IMR-90 (cell line): ENCODE results near the gene BCL11A. TPM values are rescaled to one million over a fixed set of nuclear protein-coding genes. Genes with fewer than 3 reads are reported as not detected.

Experiments used
- ATAC-seq: fragments of 200-7000 bp; cut with Tn5 transposase; 2 replicates; pipeline ENCODE4 v1.9.1; 2020; ENCODE audit warnings: low read depth, mild to moderate bottlenecking, moderate library complexity
- BruUV-seq: library from RNA; stranded (reverse); fragments of 400-500 nt; replicated peaks from 2 replicates; lab custom pipeline; 2021; lab: Mats Ljungman, UMichigan
- CTCF ChIA-PET: fragments of 300-600 bp; formaldehyde crosslinking; extraction: SDS; loops from one replicate; lab custom pipeline; 2021; ENCODE audit warnings: antibody characterized with exemption; lab: Yijun Ruan, JAX
- POLR2A ChIA-PET: fragments of 300-600 bp; sonication (Branson Sonifier 250); formaldehyde crosslinking; loops from one replicate; lab custom pipeline; 2022; ENCODE audit warnings: antibody characterized with exemption; ENCODE audit not compliant: unreplicated experiment; lab: Charles Lee
- DNase-seq: peaks from one replicate; pipeline ENCODE4 v3.0.0; 2013
- H2AFZ ChIP-seq: replicated peaks from 2 replicates; pipeline ENCODE3; 2013; ENCODE audit warnings: low read length, mild to moderate bottlenecking; ENCODE audit not compliant: poor library complexity
- H2AK5ac ChIP-seq: 2 replicates; pipeline ENCODE4 v1.6.1; 2013; ENCODE audit warnings: low read depth, low read length, inconsistent platforms
- H2AK9ac ChIP-seq: replicated peaks from 2 replicates; pipeline ENCODE3; 2013; ENCODE audit warnings: mild to moderate bottlenecking, low read depth, low read length, moderate library complexity; ENCODE audit not compliant: poor library complexity
- H2BK120ac ChIP-seq: 2 replicates; pipeline ENCODE4 v1.6.1; 2013; ENCODE audit warnings: low read depth, low read length, inconsistent platforms
- H2BK15ac ChIP-seq: 3 replicates; pipeline ENCODE4 v1.6.1; 2013; ENCODE audit warnings: low read depth, low read length, inconsistent platforms
- H2BK20ac ChIP-seq: 2 replicates; pipeline ENCODE4 v1.6.1; 2013; ENCODE audit warnings: low read depth, mild to moderate bottlenecking, inconsistent platforms, low read length, moderate library complexity
- H2BK5ac ChIP-seq: 2 replicates; pipeline ENCODE4 v1.6.1; 2013; ENCODE audit warnings: mild to moderate bottlenecking, low read depth, low read length, inconsistent platforms; ENCODE audit not compliant: poor library complexity, severe bottlenecking
- H3K14ac ChIP-seq: replicated peaks from 2 replicates; pipeline ENCODE4 v1.6.1; 2013; ENCODE audit warnings: low read depth, low read length, inconsistent platforms
- H3K18ac ChIP-seq: 2 replicates; pipeline ENCODE4 v1.6.1; 2013; ENCODE audit warnings: low read depth, low read length, control low read depth
- H3K23ac ChIP-seq: 2 replicates; pipeline ENCODE4 v1.6.1; 2013; ENCODE audit warnings: low read depth, low read length, inconsistent platforms
- H3K27ac ChIP-seq: 2 replicates; pipeline ENCODE4 v1.5.1; 2013; ENCODE audit warnings: mild to moderate bottlenecking, control low read depth, low read length; ENCODE audit not compliant: insufficient read depth
- H3K27me3 ChIP-seq: 2 replicates; pipeline ENCODE4 v1.6.1; 2013; ENCODE audit warnings: low read length; ENCODE audit not compliant: control insufficient read depth, insufficient read depth
- H3K36me3 ChIP-seq: 2 replicates; pipeline ENCODE4 v1.6.1; 2013; ENCODE audit warnings: low read length, mixed read lengths; ENCODE audit not compliant: control insufficient read depth, insufficient read depth
- H3K4ac ChIP-seq: 2 replicates; pipeline ENCODE4 v1.6.1; 2013; ENCODE audit warnings: low read depth, low read length, inconsistent platforms
- H3K4me1 ChIP-seq: 2 replicates; pipeline ENCODE4 v1.6.1; 2013; ENCODE audit warnings: low read length, mixed read lengths; ENCODE audit not compliant: control insufficient read depth, insufficient read depth
- H3K4me2 ChIP-seq: 2 replicates; pipeline ENCODE4 v1.6.1; 2013; ENCODE audit warnings: low read depth, mild to moderate bottlenecking, control low read depth, low read length, moderate library complexity
- H3K4me3 ChIP-seq: 2 replicates; pipeline ENCODE4 v1.5.1; 2013; ENCODE audit warnings: low read depth, mild to moderate bottlenecking, control low read depth, low read length, moderate library complexity; ENCODE audit not compliant: insufficient read depth
- H3K56ac ChIP-seq: 2 replicates; pipeline ENCODE4 v1.6.1; 2013; ENCODE audit warnings: low read length, inconsistent platforms; ENCODE audit not compliant: insufficient read depth; ENCODE audit errors: extremely low read depth
- H3K79me1 ChIP-seq, 2 experiments: 2 replicates each; pipeline ENCODE4 v1.6.1; 2013; ENCODE audit warnings: low read length in 2 of 2, inconsistent platforms in 1 of 2, low read depth in 1 of 2
- H3K9ac ChIP-seq: 2 replicates; pipeline ENCODE4 v1.6.1; 2013; ENCODE audit warnings: low read depth, low read length, control low read depth
- H3K9me1 ChIP-seq: 2 replicates; pipeline ENCODE4 v1.6.1; 2013; ENCODE audit warnings: low read length, inconsistent platforms; ENCODE audit not compliant: insufficient read depth
- H3K9me3 ChIP-seq: 2 replicates; pipeline ENCODE4 v1.6.1; 2013; ENCODE audit warnings: low read length; ENCODE audit not compliant: control insufficient read depth, insufficient read depth
- H4K20me1 ChIP-seq: 2 replicates; pipeline ENCODE4 v1.6.1; 2013; ENCODE audit warnings: low read length, inconsistent platforms; ENCODE audit not compliant: insufficient read depth
- H4K5ac ChIP-seq: 2 replicates; pipeline ENCODE4 v1.6.1; 2013; ENCODE audit warnings: mild to moderate bottlenecking, low read depth, low read length, control low read depth
- H4K8ac ChIP-seq, 2 experiments: 2 replicates each; pipeline ENCODE4 v1.6.1; 2013; ENCODE audit warnings: low read depth in 2 of 2, low read length in 2 of 2, control low read depth in 1 of 2, inconsistent platforms in 1 of 2
- H4K91ac ChIP-seq: 2 replicates; pipeline ENCODE4 v1.6.1; 2013; ENCODE audit warnings: low read depth, low read length, inconsistent platforms; ENCODE audit not compliant: insufficient read depth
- BHLHE40 ChIP-seq: fragments of 150-350 bp; IDR thresholded peaks from 2 replicates; pipeline ENCODE4 v1.6.1; 2016; ENCODE audit warnings: mild to moderate bottlenecking, low read depth, low read length
- CEBPB ChIP-seq: IDR thresholded peaks from 2 replicates; pipeline ENCODE4 v1.6.1; 2012; ENCODE audit warnings: low read depth, low read length, improper control_type of control experiment
- CHD1 ChIP-seq: IDR thresholded peaks from 2 replicates; pipeline ENCODE4 v1.6.1; 2012; ENCODE audit warnings: low read depth, low read length, improper control_type of control experiment
- ELK1 ChIP-seq: fragments of 150-350 bp; IDR thresholded peaks from 2 replicates; pipeline ENCODE4 v1.6.1; 2016; ENCODE audit warnings: low read depth, mild to moderate bottlenecking, low read length, moderate library complexity, borderline replicate concordance
- FOS ChIP-seq: fragments of 150-350 bp; IDR thresholded peaks from 2 replicates; pipeline ENCODE4 v1.6.1; 2016; ENCODE audit warnings: low read depth, low read length
- MAFK ChIP-seq: IDR thresholded peaks from 2 replicates; pipeline ENCODE4 v1.6.1; 2012; ENCODE audit warnings: low read depth, low read length, improper control_type of control experiment
- MAZ ChIP-seq: IDR thresholded peaks from 2 replicates; pipeline ENCODE4 v1.6.1; 2012; ENCODE audit warnings: low read depth, mild to moderate bottlenecking, low read length, improper control_type of control experiment, moderate library complexity, borderline replicate concordance
- MXI1 ChIP-seq: IDR thresholded peaks from 2 replicates; pipeline ENCODE4 v1.6.1; 2012; ENCODE audit warnings: low read depth, mild to moderate bottlenecking, low read length, moderate library complexity, borderline replicate concordance
- NFE2L2 ChIP-seq: fragments of 150-350 bp; IDR thresholded peaks from 2 replicates; pipeline ENCODE4 v1.6.1; 2016; ENCODE audit warnings: low read depth, mild to moderate bottlenecking, low read length
- POLR2A ChIP-seq: IDR thresholded peaks from 2 replicates; pipeline ENCODE4 v1.6.1; 2012; ENCODE audit warnings: mild to moderate bottlenecking, low read depth, low read length
- RAD21 ChIP-seq: IDR thresholded peaks from 2 replicates; pipeline ENCODE4 v1.6.1; 2012; ENCODE audit warnings: low read length, improper control_type of control experiment
- RCOR1 ChIP-seq: IDR thresholded peaks from 2 replicates; pipeline ENCODE4 v1.6.1; 2012; ENCODE audit warnings: mild to moderate bottlenecking, low read length, improper control_type of control experiment; ENCODE audit not compliant: insufficient replicate concordance
- RFX5 ChIP-seq: IDR thresholded peaks from 2 replicates; pipeline ENCODE4 v1.8.0; 2012; ENCODE audit warnings: low read depth, mild to moderate bottlenecking, low read length, moderate library complexity
- SMC3 ChIP-seq: fragments of 150-350 bp; IDR thresholded peaks from 2 replicates; pipeline ENCODE4 v1.6.1; 2016; ENCODE audit warnings: low read depth, mild to moderate bottlenecking, antibody characterized with exemption, low read length, moderate library complexity
- USF2 ChIP-seq: fragments of 150-350 bp; IDR thresholded peaks from 2 replicates; pipeline ENCODE4 v1.6.1; 2017; ENCODE audit warnings: mild to moderate bottlenecking, antibody characterized with exemption, low read length, low read depth
- WGBS, 2 experiments: methylation state at CpG; one replicate each; pipeline versions ENCODE4 v1.1.5 to v1.1.7; 2013; ENCODE audit warnings: missing lambda C conversion rate in 2 of 2; ENCODE audit not compliant: insufficient read length in 1 of 2; ENCODE audit errors: extremely low coverage in 2 of 2; 5-methylcytosine and 5-hydroxymethylcytosine counted together
- dilution Hi-C: fragments of 300-500 bp; cut with HindIII; formaldehyde crosslinking; loops from one replicate; pipeline ENCODE4 v1.14.3; 2018; ENCODE audit warnings: low sequenced_read_pairs; ENCODE audit not compliant: unreplicated experiment
- in situ Hi-C: fragments of 300-500 bp; cut with MboI; formaldehyde crosslinking; loops from 3 replicates; pipeline ENCODE4 v1.14.3; 2019; ENCODE audit warnings: low sequenced_read_pairs, inconsistent platforms, mixed read lengths
- intact Hi-C: fragments of 100-400 bp; cut with micrococcal nuclease; formaldehyde crosslinking; loops from 2 replicates; pipeline ENCODE4 v1.10.0; 2022
- polyA plus RNA-seq, 3 experiments: library from polyadenylated mRNA; depleted of rRNA; stranded (reverse); fragments of >200 nt; gene quantifications; 2 replicates each; pipeline ENCODE4 v1.2.3, GENCODE V29; 2012; ENCODE audit warnings: low replicate concordance in 1 of 3
- total RNA-seq: library from RNA; depleted of rRNA; stranded (reverse); fragments of >200 nt; gene quantifications from 2 replicates; pipeline ENCODE4 v1.2.3, GENCODE V29; 2012
- TF ChIP-seq, protein P1 (sequence below): conservative IDR thresholded peaks from 2 replicates; pipeline ENCODE4 v1.5.1; 2012; ENCODE audit warnings: mild to moderate bottlenecking, low read depth, low read length, improper control_type of control experiment

The BCL11A gene
- total and polyA plus RNA-seq, 2 of the 4 experiments (the other 2 are of a cell fraction), result 1.0 to 1.1 TPM

DNA sequence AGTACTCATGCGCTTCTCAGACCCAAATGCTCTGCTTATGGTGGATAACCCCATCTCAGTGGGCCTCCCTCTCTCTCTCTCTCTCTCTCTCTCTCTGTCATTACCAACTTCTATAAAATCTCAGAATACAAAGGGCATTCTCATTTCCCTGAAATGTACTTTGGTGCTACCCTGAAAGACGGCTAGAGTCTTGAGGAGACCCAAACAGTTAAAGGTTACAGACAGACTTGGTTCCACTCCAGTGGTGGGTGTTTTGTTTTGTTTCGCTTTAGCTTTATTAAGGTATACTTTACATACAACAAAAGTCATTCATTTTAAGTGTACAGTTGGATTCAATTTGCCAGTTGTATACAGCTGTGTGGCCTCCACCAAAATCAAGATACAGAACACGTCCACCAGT, 60.9 kb downstream of the BCL11A start:
- no peak overlapping the region for H2BK20ac ChIP-seq
- H3K9me1 ChIP-seq, result no peaks in the 10 kb centered on the region
- H2BK15ac ChIP-seq, result no peak overlapping the region
- ATAC-seq, result no peak
- H3K56ac ChIP-seq, result no peak overlapping the region
- no peaks in the 10 kb centered on the region for H3K4me1 ChIP-seq
- no peaks in the 10 kb centered on the region; the same call in 1 of the 2 replicates for H4K20me1 ChIP-seq
- no peak overlapping the region for H3K9ac ChIP-seq
- WGBS, 2 experiments, result no CpG with 5 or more reads among the region's 4 CpGs
- H3K4me2 ChIP-seq, result no peak overlapping the region
- in situ Hi-C loops (no loop called here), dilution Hi-C loops (no loop called here), intact Hi-C loops (no loop called here)
- H4K8ac ChIP-seq, result no peak overlapping the region
- H3K4me3 ChIP-seq, result no peak overlapping the region
- no peak overlapping the region for H3K14ac ChIP-seq
- H3K18ac ChIP-seq, result no peak overlapping the region
- no peak overlapping the region for H4K5ac ChIP-seq
- H2AFZ ChIP-seq, result no peak overlapping the region
- H3K79me1 ChIP-seq, result no peaks in the 10 kb centered on the region
- POLR2A ChIA-PET, result no interaction called here
- H3K27ac ChIP-seq, result no peak overlapping the region
- TF ChIP-seq RCOR1 (no peak), RFX5 (no peak), FOS (no peak), MXI1 (no peak), RAD21 (no peak), SMC3 (no peak), BHLHE40 (no peak), MAFK (no peak), NFE2L2 (no peak), ELK1 (no peak), MAZ (no peak), USF2 (no peak), CHD1 (no peak), POLR2A (no peak), CEBPB (no peak)
- TF ChIP-seq, protein P1, sequence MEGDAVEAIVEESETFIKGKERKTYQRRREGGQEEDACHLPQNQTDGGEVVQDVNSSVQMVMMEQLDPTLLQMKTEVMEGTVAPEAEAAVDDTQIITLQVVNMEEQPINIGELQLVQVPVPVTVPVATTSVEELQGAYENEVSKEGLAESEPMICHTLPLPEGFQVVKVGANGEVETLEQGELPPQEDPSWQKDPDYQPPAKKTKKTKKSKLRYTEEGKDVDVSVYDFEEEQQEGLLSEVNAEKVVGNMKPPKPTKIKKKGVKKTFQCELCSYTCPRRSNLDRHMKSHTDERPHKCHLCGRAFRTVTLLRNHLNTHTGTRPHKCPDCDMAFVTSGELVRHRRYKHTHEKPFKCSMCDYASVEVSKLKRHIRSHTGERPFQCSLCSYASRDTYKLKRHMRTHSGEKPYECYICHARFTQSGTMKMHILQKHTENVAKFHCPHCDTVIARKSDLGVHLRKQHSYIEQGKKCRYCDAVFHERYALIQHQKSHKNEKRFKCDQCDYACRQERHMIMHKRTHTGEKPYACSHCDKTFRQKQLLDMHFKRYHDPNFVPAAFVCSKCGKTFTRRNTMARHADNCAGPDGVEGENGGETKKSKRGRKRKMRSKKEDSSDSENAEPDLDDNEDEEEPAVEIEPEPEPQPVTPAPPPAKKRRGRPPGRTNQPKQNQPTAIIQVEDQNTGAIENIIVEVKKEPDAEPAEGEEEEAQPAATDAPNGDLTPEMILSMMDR, result no peak
- H2AK9ac ChIP-seq, result no peak overlapping the region
- H4K91ac ChIP-seq, result no peak overlapping the region
- no peak overlapping the region for H3K4ac ChIP-seq
- no peak for DNase-seq
- no peak overlapping the region for H3K23ac ChIP-seq
- BruUV-seq, result no TSS peak
- no peaks in the 10 kb centered on the region; the same call in 1 of the 2 replicates for H3K27me3 ChIP-seq
- no peak overlapping the region for H2AK5ac ChIP-seq
- H3K36me3 ChIP-seq, result no peaks in the 10 kb centered on the region
- H2BK5ac ChIP-seq, result no peak overlapping the region
- H3K9me3 ChIP-seq, result no peaks in the 10 kb centered on the region
- H2BK120ac ChIP-seq, result no peak overlapping the region
- CTCF ChIA-PET, result no interaction called here
